GM21447 (cell line): ENCODE data around the gene CTIF.

Source experiments
- ATAC-seq: cut with Tn5 transposase; IDR thresholded peaks from one replicate; pipeline ENCODE4 v1.9.1; 2021; ENCODE audit not compliant: unreplicated experiment

The CTIF gene

GRCh38 chr18:48874233-48874632 lies 335.4 kb downstream of the CTIF start:
- ATAC-seq: no peak

GRCh38 chr18:48874701-48875162 lies 335.9 kb downstream of the CTIF start:
- ATAC-seq: no peak

GRCh38 chr18:48875314-48875941 lies 336.6 kb downstream of the CTIF start:
- ATAC-seq: no peak

- no peak for ATAC-seq
These were observed 337.2 kb downstream of the CTIF start for GRCh38 chr18:48875942-48876511.

GRCh38 chr18:48876590-48876989 lies 337.8 kb downstream of the CTIF start:
- ATAC-seq: no peak

GRCh38 chr18:48877941-48878340 lies 339.1 kb downstream of the CTIF start:
- no peak for ATAC-seq

GRCh38 chr18:48878471-48878870 lies 339.6 kb downstream of the CTIF start:
- ATAC-seq: no peak

- no peak for ATAC-seq
These were observed 340.2 kb downstream of the CTIF start for GRCh38 chr18:48879008-48879431.

- ATAC-seq: no peak
These were observed 342.1 kb downstream of the CTIF start for GRCh38 chr18:48880931-48881330.

GRCh38 chr18:48882379-48882778 lies 343.5 kb downstream of the CTIF start:
- no peak for ATAC-seq

- no peak for ATAC-seq
These were observed 345.5 kb downstream of the CTIF start for GRCh38 chr18:48884306-48884705.

- no peak for ATAC-seq
These were observed 345.9 kb downstream of the CTIF start for GRCh38 chr18:48884771-48885170.

- ATAC-seq: no peak
These were observed 346.6 kb downstream of the CTIF start for GRCh38 chr18:48885266-48885923.

GRCh38 chr18:48885924-48886400 lies 347.1 kb downstream of the CTIF start:
- no peak for ATAC-seq

- ATAC-seq: no peak
These were observed 347.9 kb downstream of the CTIF start for GRCh38 chr18:48886520-48887293.

GRCh38 chr18:48887294-48887904 lies 348.6 kb downstream of the CTIF start:
- no peak for ATAC-seq

GRCh38 chr18:48887905-48888772 lies 349.3 kb downstream of the CTIF start:
- ATAC-seq: no peak

GRCh38 chr18:48888773-48889080 lies 349.9 kb downstream of the CTIF start:
- ATAC-seq: no peak

- no peak for ATAC-seq
These were observed 350.5 kb downstream of the CTIF start for GRCh38 chr18:48889115-48889941.
